Aorta (tissue), 5 donors: ENCODE data around the gene RNF180. TPM values are rescaled to one million over a fixed set of nuclear protein-coding genes. Genes with fewer than 3 reads are reported as not detected.
"Not testable (repeated sequence)": the region's sequence is repeated elsewhere in the genome, so short reads cannot be mapped to it uniquely, and the experiment has no call there.

Experiments
- ATAC-seq: fragments of 200-7000 bp; cut with Tn5 transposase; one replicate; pipeline ENCODE4 v1.9.1; 2022; ENCODE audit warnings: moderate library complexity; ENCODE audit not compliant: low FRiP score
- DNase-seq, 2 donors: peaks; one replicate each; pipeline ENCODE4 v3.0.0-alpha.2; 2020
- H3K27ac ChIP-seq, 2 donors: one replicate each; pipeline ENCODE4 v1.5.1; 2013; ENCODE audit warnings: low read length in 2 of 2, mild to moderate bottlenecking in 2 of 2, moderate library complexity in 2 of 2, control low read depth in 1 of 2, inconsistent platforms in 1 of 2, low read depth in 1 of 2
- H3K27me3 ChIP-seq, 2 donors: one replicate each; pipeline ENCODE4 v1.6.1; 2013; ENCODE audit warnings: control low read depth in 1 of 2, low read length in 1 of 2, mild to moderate bottlenecking in 1 of 2, moderate library complexity in 1 of 2; ENCODE audit not compliant: insufficient read depth in 2 of 2, control insufficient read depth in 1 of 2
- H3K36me3 ChIP-seq, 2 donors: one replicate each; pipeline ENCODE4 v1.6.1; 2013; ENCODE audit warnings: control low read depth in 1 of 2, low read length in 1 of 2, mild to moderate bottlenecking in 1 of 2; ENCODE audit not compliant: insufficient read depth in 2 of 2, control insufficient read depth in 1 of 2
- H3K4me1 ChIP-seq, 2 donors: one replicate each; pipeline ENCODE4 v1.6.1; 2013; ENCODE audit warnings: low read length in 2 of 2, control low read depth in 1 of 2, mild to moderate bottlenecking in 1 of 2, moderate library complexity in 1 of 2; ENCODE audit not compliant: insufficient read depth in 2 of 2, control insufficient read depth in 1 of 2
- H3K4me3 ChIP-seq, 2 donors: one replicate each; pipeline ENCODE4 v1.5.1; 2013; ENCODE audit warnings: low read length in 2 of 2, control low read depth in 1 of 2, mild to moderate bottlenecking in 1 of 2
- H3K9me3 ChIP-seq: one replicate; pipeline ENCODE4 v1.6.1; 2013; ENCODE audit warnings: mild to moderate bottlenecking, low read length; ENCODE audit not compliant: control insufficient read depth
- WGBS, 2 donors: extraction: QIAGEN DNeasy Blood & Tissue Kit; methylation state at CpG; one replicate each; pipeline ENCODE4 v1.1.7; 2013; 5-methylcytosine and 5-hydroxymethylcytosine counted together
- intact Hi-C, 2 donors: fragments of 100-400 bp; cut with DNase I; formaldehyde crosslinking; loops; one replicate each; pipeline versions ENCODE4 v1.14.2 to v1.15.0; 2022
- polyA plus RNA-seq, 2 donors: library from polyadenylated mRNA; stranded (reverse); fragments of 200-250 nt; gene quantifications; one replicate each; pipeline ENCODE4 v1.2.3, GENCODE V29; 2013
- total RNA-seq, 2 donors: library from RNA; stranded (reverse); fragmentation: NEBNext Ultra II Directional; extraction: Animal tissue kit (Norgen Biotek cat#: 25700); gene quantifications; one replicate each; pipeline ENCODE4 v1.2.1, GENCODE V29; 2021
- donor health status: healthy with polysubstance abuse.
- donor health status: Bipolar disorder and iron deficiency.
- donor health status: DM: no; HTN: no; CAD: no.
- donor health status: DM: no; HTN: no; CAD: no.
- donor health status: DM: yes; HTN: yes; CAD: no.

Gene RNF180
- total and polyA plus RNA-seq, 4 donors: 6.1 to 44.5 (median 19.7) TPM

GRCh38 chr5:64407103-64407825, 241.6 kb downstream of the RNF180 start:
- H3K27me3 ChIP-seq, H3K9me3 ChIP-seq, DNase-seq, ATAC-seq, H3K4me3 ChIP-seq, H3K4me1 ChIP-seq, H3K36me3 ChIP-seq, intact Hi-C loops, H3K27ac ChIP-seq: not testable (repeated sequence)
- WGBS, 2 donors: 88 to 89% methylated on average over 5 of the region's 5 CpGs

- Histone ChIP-seq H3K27ac (no peak overlapping the region), H3K4me3 (no peak overlapping the region), H3K4me1 (no peaks in the 10 kb centered on the region), H3K9me3 (no peaks in the 10 kb centered on the region), H3K27me3 (no peaks in the 10 kb centered on the region), H3K36me3 (no peaks in the 10 kb centered on the region)
- intact Hi-C loops: no loop called here
- ATAC-seq: no peak
- 19 to 29% methylated on average over 4 of the region's 4 CpGs for WGBS, 2 donors
- no peak for DNase-seq
Observed at GRCh38 chr5:64417390-64417789, 251.7 kb downstream of the RNF180 start.

GRCh38 chr5:64418013-64418412, 252.4 kb downstream of the RNF180 start:
- Histone ChIP-seq H3K4me3 (no peak overlapping the region), H3K9me3 (no peaks in the 10 kb centered on the region), H3K27me3 (no peaks in the 10 kb centered on the region), H3K36me3 (no peaks in the 10 kb centered on the region), H3K27ac (no peak overlapping the region), H3K4me1 (no peaks in the 10 kb centered on the region)
- intact Hi-C loops: no loop called here
- WGBS, 2 donors: 34 to 59% methylated on average over 2 of the region's 2 CpGs
- ATAC-seq: no peak
- no peak for DNase-seq

Other genes starting within 250 kb of the RNF180 start
- gene HTR1A, start 203.4 kb upstream of the RNF180 start, total RNA-seq: under 1 TPM in 1 of 2 donors, not detected in 1; 0.52 TPM
- gene HTR1A, start 203.4 kb upstream of the RNF180 start, polyA plus RNA-seq: not detected